Keratinocyte (primary cell): ENCODE measurements around the gene ERCC6L2.

Experiments used
- CTCF ChIP-seq, 3 experiments: IDR thresholded peaks in 1 of 3; conservative IDR thresholded peaks in 1 of 3; optimal IDR thresholded peaks in 1 of 3; 2 replicates in 2 of 3; 3 replicates in 1 of 3; pipeline versions ENCODE3 to v1.5.1; 2011; ENCODE audit warnings: low read length in 3 of 3, mild to moderate bottlenecking in 3 of 3, moderate library complexity in 2 of 3, control low read depth in 1 of 3, inconsistent platforms in 1 of 3; ENCODE audit not compliant: insufficient read depth in 2 of 3; ENCODE audit errors: extremely low read depth in 1 of 3
- EZH2 ChIP-seq: IDR thresholded peaks from one replicate; pipeline ENCODE4 v1.6.1; 2012; ENCODE audit warnings: inconsistent platforms, mild to moderate bottlenecking, low read length, moderate library complexity

- no peak for TF ChIP-seq CTCF (optimal IDR thresholded peaks at IDR 0.05 in 1 of 3, IDR thresholded peaks at IDR 0.05 in 1 of 3, conservative IDR thresholded peaks at IDR 0.05 in 1 of 3; ENCODE audit: extremely low read depth in 1 of 3, insufficient read depth in 2 of 3, low read length in 3 of 3)
- no peak for TF ChIP-seq EZH2
These were observed 40.1 kb upstream of the ERCC6L2 start for GRCh38 chr9:95835393-95835792.
